ENCODE results near the gene TNFSF12. TPM values are rescaled to one million over a fixed set of nuclear protein-coding genes. Genes with fewer than 3 reads are reported as not detected.
A peak's percentile ranks its signal among the peaks of the same experiment; 100 is the strongest.

The TNFSF12 gene
- polyA plus RNA-seq, 3 donors, result 37.7 to 98.3 (median 50.2) TPM

DNA sequence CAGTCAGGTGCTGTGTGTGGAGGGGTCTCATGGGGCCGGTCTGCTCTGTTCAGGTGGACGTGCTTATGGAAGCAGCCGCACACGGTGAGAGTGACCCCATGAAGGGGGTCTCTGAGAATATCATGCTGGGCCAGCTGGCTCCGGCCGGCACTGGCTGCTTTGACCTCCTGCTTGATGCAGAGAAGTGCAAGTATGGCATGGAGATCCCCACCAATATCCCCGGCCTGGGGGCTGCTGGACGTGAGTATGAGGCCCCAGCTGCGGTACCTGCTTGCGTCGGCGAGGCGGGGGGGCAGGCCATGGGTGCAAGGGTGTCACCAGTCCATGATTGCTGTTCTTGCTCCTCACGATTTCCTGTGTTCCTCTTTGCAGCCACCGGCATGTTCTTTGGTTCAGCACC is 36.8 kb upstream of the TNFSF12 start:
- over 99% methylated on average over 15 of the region's 15 CpGs for WGBS (ENCODE audit: insufficient coverage)
- H3K36me3 Mint-ChIP-seq, result peaks cover 69 to 74% of the 10 kb centered on the region in 2 donors
- no peak overlapping the region for H3K9ac ChIP-seq (ENCODE audit: insufficient read depth, low read length, poor library complexity, severe bottlenecking)

GRCh38 chr17:7512824-7513540 is 35.9 kb upstream of the TNFSF12 start:
- no peaks in the 10 kb centered on the region for H3K79me2 ChIP-seq (ENCODE audit: insufficient read depth, low read length)
- no peak overlapping the region for H3K4me3 ChIP-seq (replicated peaks in 1 of 3; ENCODE audit: low read depth in 2 of 3, low read length in 3 of 3)
- no peak for DNase-seq
- no peaks in the 10 kb centered on the region for H3K9me3 ChIP-seq (replicated peaks in 1 of 2; ENCODE audit: control insufficient read depth in 1 of 2, insufficient read depth in 1 of 2, low read length in 2 of 2)
- H3K27me3 ChIP-seq (ENCODE audit: control insufficient read depth in 2 of 2, insufficient read depth in 2 of 2, low read length in 2 of 2), result no peaks in the 10 kb centered on the region
- H4K20me1 ChIP-seq (ENCODE audit: insufficient read depth, low read length), result peaks cover 31% of the 10 kb centered on the region
- no peak overlapping the region for H3K27ac ChIP-seq (ENCODE audit: low read depth in 1 of 2, low read length in 2 of 2)
- H3K27ac Mint-ChIP-seq, result peak overlapping the region in 1 of 7 donors; percentile 50
- H3K9me3 Mint-ChIP-seq, result no peaks in the 10 kb centered on the region
- peaks cover 60 to 66% of the 10 kb centered on the region in 2 donors for H3K36me3 ChIP-seq (replicated peaks in 1 of 2; ENCODE audit: control insufficient read depth in 1 of 2, insufficient read depth in 2 of 2, low read length in 2 of 2)
- H2AFZ ChIP-seq (ENCODE audit: insufficient read depth, low read depth, low read length, poor library complexity, severe bottlenecking), result no peak overlapping the region
- H3K27me3 Mint-ChIP-seq (ENCODE audit: low read depth in 3 of 3), result peaks cover 0 to 4% (median 0%) of the 10 kb centered on the region in 3 donors
- H3K9ac ChIP-seq (ENCODE audit: insufficient read depth, low read length, poor library complexity, severe bottlenecking), result no peak overlapping the region
- H3K4me1 ChIP-seq (ENCODE audit: control insufficient read depth in 1 of 2, insufficient read depth in 2 of 2, low read length in 2 of 2), result peaks cover 16 to 21% of the 10 kb centered on the region in 2 donors
- no peak overlapping the region for H3K4me2 ChIP-seq (replicated peaks; ENCODE audit: extremely low read depth, low read length, poor library complexity, severe bottlenecking)
- TF ChIP-seq, protein P1, sequence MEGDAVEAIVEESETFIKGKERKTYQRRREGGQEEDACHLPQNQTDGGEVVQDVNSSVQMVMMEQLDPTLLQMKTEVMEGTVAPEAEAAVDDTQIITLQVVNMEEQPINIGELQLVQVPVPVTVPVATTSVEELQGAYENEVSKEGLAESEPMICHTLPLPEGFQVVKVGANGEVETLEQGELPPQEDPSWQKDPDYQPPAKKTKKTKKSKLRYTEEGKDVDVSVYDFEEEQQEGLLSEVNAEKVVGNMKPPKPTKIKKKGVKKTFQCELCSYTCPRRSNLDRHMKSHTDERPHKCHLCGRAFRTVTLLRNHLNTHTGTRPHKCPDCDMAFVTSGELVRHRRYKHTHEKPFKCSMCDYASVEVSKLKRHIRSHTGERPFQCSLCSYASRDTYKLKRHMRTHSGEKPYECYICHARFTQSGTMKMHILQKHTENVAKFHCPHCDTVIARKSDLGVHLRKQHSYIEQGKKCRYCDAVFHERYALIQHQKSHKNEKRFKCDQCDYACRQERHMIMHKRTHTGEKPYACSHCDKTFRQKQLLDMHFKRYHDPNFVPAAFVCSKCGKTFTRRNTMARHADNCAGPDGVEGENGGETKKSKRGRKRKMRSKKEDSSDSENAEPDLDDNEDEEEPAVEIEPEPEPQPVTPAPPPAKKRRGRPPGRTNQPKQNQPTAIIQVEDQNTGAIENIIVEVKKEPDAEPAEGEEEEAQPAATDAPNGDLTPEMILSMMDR (IDR thresholded peaks at IDR 0.05), result no peak
- intact Hi-C loops (cut with micrococcal nuclease), result loop anchor here in 1 of 2 donors (2.0 kb wide), 1 partner anchor 48 kb away; the partner anchor contains the start of gene SENP3
- WGBS (ENCODE audit: insufficient coverage), result 65% methylated on average over 20 of the region's 20 CpGs
- H3K4me3 Mint-ChIP-seq, result no peak overlapping the region
- H3K4me1 Mint-ChIP-seq, result peaks cover 23% of the 10 kb centered on the region
- peaks cover 61 to 65% of the 10 kb centered on the region in 2 donors for H3K36me3 Mint-ChIP-seq

More for the DNA sequence above, 36.8 kb upstream of the TNFSF12 start:
- Histone ChIP-seq H3K27me3 (ENCODE audit: control insufficient read depth in 2 of 2, insufficient read depth in 2 of 2, low read length in 2 of 2) (no peaks in the 10 kb centered on the region), H3K36me3 (replicated peaks in 1 of 2; ENCODE audit: control insufficient read depth in 1 of 2, insufficient read depth in 2 of 2, low read length in 2 of 2) (peaks cover 63 to 75% of the 10 kb centered on the region in 2 donors), H3K79me2 (ENCODE audit: insufficient read depth, low read length) (no peaks in the 10 kb centered on the region), H4K20me1 (ENCODE audit: insufficient read depth, low read length) (peaks cover 31% of the 10 kb centered on the region), H3K9me3 (replicated peaks in 1 of 2; ENCODE audit: control insufficient read depth in 1 of 2, insufficient read depth in 1 of 2, low read length in 2 of 2) (no peaks in the 10 kb centered on the region), H3K4me1 (ENCODE audit: control insufficient read depth in 1 of 2, insufficient read depth in 2 of 2, low read length in 2 of 2) (peaks cover 16 to 21% of the 10 kb centered on the region in 2 donors), H2AFZ (ENCODE audit: insufficient read depth, low read depth, low read length, poor library complexity, severe bottlenecking) (no peak overlapping the region), H3K27ac (ENCODE audit: low read depth in 1 of 2, low read length in 2 of 2) (no peak overlapping the region), H3K4me2 (replicated peaks; ENCODE audit: extremely low read depth, low read length, poor library complexity, severe bottlenecking) (no peak overlapping the region), H3K4me3 (replicated peaks in 1 of 3; ENCODE audit: low read depth in 2 of 3, low read length in 3 of 3) (no peak overlapping the region)
- TF ChIP-seq, protein P1 (IDR thresholded peaks at IDR 0.05), result no peak
- Mint-ChIP-seq H3K9me3 (no peaks in the 10 kb centered on the region), H3K27ac (peak overlapping the region in 1 of 7 donors; percentile 41), H3K4me3 (no peak overlapping the region), H3K4me1 (peaks cover 23% of the 10 kb centered on the region), H3K27me3 (ENCODE audit: low read depth in 3 of 3) (peaks cover 0 to 4% (median 0%) of the 10 kb centered on the region in 3 donors)
- no peak for DNase-seq
- intact Hi-C loops (cut with micrococcal nuclease), result loop anchor here in 1 of 2 donors (2.0 kb wide), 1 partner anchor 49 kb away; the partner anchor contains the start of gene SENP3
